ENCODE results near the gene RNF183. TPM values are rescaled to one million over a fixed set of nuclear protein-coding genes. Genes with fewer than 3 reads are reported as not detected.
A peak's percentile ranks its signal among the peaks of the same experiment; 100 is the strongest.
"Not testable (repeated sequence)": the region's sequence is repeated elsewhere in the genome, so short reads cannot be mapped to it uniquely, and the experiment has no call there.

The RNF183 gene
- polyA plus RNA-seq, 10 donors, result 0.12 to 0.18 (median 0.13) TPM; not detected in 7

DNA sequence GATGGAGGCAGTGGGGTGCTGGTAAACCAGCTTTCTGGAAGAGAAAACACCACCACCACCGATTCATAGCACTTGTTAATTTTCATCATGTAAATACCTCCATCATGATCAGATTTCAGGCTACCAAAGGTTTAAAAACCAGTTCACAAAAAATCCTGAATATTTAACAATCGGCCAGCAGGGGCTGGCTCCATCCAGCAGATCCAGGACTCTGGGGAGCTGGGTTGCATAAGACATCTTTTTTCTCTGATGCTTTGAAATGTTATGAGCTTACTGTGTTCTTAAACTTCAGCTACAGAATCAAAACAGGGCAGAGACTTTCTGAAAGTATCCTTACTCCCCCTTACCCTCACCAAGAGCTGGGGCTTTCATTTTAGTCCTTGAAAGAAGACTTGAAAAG, 14.6 kb upstream of the RNF183 start:
- peak in 1 of 3 donors; percentile 29 for DNase-seq

DNA sequence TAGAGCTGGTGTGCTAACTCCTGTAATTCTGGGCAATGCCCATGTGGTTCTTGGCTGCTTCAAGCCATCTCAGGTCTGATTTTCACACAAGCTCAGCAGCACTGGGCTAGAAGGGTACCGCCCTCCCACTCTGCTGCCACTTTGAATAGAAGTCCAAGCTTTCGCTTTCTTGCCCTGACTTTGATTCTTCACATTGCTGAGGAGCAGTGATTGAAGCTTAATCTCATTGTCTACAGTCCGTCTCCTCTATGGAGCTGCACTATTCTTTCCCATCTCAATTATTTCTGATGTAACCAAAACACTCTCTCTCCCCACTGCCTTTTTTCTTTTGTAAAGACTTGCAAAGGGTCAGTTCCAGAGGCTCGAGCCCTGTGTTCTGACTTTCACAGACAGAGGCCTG, 12.9 kb upstream of the RNF183 start:
- DNase-seq, result no peak

DNA sequence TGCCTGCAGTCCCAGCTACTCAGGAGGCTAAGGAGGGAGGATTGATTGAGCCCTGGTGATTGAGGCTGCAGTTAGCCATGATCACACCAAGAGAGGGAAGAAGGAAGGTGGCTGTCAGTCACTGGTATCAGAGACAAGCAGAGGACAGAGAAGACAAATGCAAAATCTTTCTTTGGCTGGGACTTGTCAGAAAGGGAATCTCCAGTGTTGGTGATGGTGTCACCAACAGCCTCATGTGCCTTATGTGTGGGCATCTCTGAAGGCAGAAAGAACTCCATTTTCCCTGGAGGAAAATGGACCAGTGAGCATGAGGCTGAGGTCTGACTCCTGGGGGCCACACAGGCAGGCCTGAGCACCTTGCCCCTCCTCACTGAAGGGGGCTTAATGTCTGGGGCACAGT, 12.1 kb upstream of the RNF183 start:
- no peak for DNase-seq

DNA sequence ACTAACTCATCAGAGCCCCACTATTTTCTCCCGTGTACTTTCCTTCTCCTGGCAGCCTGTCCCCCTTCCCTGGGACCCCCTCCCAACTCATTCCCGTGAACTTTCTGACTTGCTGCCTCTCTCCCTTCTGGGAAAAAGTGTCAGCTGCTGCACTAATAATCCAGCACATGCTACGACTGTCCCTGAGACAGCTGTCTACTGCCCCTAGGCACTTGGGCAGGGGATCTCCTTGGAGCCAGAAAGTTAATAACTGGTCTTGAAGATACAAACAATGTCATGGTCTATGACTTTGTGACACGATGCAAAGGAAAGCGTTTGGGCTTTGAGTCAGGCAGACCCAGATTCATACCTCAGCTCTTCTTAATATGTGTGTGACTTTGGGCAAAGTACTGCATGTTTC, 10.1 kb upstream of the RNF183 start:
- peak; percentile 9 to 26 (median 26) for DNase-seq

DNA sequence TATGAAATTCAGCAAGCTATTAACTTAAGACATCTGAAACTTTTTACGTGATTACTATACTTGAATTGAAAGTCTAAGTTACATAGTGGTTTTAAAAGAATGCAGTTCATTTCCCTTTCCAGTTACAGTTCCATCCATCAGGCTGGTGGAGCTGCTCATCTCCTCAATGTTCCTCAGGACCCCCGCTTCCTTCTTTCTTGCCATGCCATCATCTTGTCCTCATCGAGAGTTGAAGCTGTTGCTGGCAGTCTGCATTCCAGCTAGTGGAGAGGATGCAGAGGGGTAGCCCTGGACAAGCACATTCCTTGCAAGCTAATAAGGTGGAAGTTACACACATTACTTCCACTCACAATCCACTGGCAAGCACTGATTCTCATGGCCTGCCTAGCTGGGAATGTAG, 8.8 kb upstream of the RNF183 start:
- no peak for DNase-seq

DNA sequence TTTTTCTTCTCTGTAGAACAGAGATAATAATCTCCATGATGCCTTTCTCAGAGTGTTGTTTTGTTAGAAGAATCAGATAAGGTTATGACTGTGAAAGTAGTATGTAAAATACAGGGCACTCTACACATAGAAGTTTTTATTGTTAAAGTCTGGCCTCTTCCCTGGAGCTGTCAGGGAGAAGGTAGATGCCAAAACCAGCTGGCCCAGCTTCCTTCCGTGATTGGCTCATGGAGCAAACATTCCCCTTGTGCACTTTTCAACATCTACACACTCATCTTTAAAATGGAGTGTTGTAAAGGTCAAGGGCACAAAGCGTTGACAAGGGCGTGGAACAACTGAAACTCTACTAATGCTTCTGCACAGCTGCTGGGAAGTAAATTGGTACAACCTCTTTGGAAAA, 7.4 kb upstream of the RNF183 start:
- peak in 2 of 3 donors; percentile 2 to 18 for DNase-seq

DNA sequence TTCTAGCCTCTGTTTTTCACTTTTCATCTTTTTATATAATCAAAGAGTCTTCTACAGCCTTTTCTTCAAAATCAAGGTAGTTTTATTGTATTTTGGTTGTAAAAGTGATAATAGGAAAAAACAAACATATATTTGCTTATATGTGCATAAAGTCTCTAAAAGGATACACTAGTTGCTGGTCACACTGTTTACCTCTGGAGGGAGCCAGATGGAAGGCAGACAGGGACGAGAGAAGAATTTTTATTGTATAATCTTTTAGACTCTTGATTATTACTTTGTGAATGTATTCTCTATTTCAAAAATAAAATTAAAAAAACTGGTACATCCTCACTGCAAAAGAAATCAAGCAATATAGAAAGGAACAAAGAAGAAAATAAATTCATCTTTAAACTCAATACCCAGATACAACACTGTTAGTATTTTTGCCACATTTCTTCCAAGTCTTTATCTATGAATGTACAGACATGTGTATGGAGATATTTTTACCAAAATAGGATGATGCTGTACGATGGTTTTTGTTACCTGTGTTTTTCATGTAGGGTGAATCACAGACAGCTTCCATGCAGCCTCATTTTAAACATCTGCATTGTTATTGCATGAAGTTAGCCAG, 6.1 kb upstream of the RNF183 start:
- DNase-seq, result peak; percentile 22 to 57 (median 30)

DNA sequence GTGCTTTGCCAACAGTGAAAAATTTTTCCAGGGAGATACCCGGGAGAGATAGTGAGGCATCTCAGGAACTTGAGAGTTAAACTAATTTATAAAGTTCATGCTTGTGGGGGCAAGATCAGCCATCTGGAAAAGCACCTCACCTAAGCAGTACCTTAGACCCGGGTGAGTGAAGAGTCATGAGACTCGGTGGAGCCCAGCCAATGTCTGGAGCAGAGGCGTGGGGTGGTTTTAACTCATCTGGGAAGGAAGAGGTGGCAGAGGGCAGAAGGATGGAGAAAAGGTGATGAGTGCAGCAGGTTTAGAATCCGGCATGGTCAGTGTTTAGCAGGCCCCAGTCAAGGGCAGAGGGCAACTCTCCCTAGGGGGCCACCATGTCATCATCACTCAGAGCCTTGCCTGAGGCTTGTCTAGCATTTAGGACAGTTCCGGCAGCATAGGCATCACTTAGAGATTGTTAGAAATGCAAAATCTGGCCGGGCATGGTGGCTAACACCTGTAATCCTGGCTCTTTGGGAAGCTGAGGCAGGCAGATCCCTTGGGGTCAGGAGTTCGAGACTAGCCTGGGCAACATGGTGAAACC, 4.3 kb upstream of the RNF183 start:
- DNase-seq, result no peak

DNA sequence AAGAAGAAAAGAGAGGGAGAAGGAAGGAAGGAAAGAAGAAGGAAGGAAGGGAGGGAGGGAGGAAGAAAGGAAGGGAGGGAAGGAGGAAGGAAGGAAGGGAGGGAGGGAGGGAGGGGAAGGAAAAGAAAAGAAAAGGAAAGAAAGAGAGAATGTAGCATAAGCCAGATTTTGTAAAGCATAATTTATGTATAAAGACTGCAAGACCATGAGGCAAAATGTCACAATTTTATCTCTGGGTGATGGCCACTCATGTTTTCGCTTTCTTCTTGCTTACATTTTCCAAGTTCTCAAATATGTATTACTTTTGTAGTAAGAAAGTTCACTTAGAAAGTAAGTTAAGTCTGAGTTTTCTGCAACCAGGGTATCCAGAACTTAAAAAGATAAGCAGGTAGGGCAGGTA, 3.4 kb upstream of the RNF183 start:
- no peak for DNase-seq

DNA sequence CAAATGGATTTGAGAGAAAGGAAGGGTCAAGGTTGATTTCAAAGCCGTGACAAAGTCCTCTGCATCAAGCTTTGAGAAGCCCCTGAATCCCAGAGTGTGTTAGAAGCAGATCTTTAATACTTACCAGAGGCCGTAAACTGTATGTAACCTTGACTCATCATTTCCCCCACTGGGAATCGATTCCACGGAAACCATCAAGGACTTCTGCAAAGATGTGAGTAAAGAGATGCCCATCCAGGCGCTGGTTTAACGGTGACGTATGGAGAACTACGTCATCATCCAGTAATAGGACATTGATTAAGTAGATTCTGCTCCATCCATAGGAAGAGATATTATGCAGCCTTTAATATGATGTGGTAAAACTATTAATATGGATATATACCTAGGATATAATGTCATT, 1.6 kb downstream of the RNF183 start:
- no peak for DNase-seq

DNA sequence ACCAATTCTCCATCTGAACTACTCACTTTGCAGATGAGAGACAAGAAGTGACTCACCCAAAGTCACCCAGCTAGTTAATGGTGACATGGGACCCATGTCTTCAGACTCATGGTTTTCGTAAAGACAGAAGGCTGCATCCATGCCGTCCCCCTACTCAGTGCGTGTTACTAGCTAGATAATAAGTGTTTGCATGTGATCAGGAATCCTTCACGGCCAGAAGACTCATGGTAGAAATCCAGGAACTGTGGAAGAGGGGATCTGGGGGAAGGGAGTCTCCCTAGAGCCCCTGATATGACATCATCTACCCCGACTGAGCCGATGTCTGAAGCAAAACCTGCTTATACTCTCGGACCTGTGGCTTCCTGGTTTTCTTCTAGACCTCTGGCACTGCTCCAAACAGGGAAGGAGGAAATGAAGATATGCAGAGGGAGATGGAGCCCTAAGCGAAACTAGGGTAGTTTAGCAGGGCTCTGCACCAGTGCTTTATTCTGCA, 3.3 kb downstream of the RNF183 start:
- DNase-seq, result peak in 2 of 3 donors; percentile 20 to 51

DNA sequence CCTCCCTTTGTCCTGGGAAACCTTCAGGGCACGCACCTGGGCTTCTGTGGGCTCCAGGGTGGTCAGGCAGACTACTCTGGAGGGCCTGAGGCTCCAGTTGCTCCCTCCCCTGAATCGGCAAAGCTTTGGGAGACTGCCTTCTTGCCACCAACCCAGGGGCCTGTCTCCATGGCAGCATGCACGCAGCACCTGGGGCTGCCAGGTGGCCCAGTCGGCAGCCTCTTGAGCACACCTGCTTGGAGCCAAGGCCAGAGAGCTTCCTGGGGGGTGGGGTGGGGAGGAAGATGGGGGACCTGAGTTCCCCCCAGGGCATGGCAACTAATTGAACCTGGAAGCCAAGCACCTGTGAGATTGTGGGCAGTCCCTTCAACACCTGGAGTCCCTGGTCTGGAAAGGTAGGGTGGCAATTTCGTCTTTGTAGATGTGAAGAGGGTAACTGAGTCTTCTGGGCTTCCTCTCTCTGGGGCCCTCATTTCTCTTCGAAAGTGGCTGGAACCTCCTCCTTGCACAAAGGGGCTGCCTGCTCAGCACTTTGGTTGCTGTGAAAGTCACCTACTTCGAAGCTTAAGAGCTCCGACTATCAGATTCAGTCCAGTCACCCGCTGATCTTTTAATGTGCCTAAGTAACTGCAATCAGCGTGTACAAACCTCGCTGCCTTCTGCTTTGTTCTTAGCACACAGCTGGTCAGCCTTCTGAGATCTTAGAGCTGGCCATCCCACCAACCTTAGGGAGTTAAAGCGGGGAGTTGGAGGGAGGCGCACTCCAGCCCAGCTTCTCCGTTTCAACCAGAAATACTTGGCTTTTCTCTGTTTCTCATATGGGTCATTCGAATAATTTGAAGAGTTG, 4.0 kb downstream of the RNF183 start:
- DNase-seq, result no peak

DNA sequence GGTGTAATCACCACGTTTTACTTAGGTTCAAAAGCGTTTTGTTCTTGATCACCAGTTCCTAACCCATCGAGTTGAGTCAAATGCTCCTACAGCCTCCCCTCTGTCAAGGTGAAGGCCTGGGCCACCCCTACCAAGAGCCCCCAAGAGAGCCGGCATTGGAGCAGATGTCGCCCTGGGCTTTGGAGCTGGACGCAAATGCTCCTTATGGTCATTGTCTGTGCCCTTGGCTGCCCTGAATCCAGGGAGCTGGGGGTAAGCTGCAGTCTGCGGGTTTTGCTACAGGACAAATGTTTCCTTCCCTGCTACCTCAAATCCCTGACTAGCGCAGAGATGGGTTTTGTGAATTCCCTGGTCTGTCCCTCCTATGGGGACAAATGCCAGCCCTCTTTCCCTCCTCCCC, 4.9 kb downstream of the RNF183 start:
- DNase-seq, result no peak

DNA sequence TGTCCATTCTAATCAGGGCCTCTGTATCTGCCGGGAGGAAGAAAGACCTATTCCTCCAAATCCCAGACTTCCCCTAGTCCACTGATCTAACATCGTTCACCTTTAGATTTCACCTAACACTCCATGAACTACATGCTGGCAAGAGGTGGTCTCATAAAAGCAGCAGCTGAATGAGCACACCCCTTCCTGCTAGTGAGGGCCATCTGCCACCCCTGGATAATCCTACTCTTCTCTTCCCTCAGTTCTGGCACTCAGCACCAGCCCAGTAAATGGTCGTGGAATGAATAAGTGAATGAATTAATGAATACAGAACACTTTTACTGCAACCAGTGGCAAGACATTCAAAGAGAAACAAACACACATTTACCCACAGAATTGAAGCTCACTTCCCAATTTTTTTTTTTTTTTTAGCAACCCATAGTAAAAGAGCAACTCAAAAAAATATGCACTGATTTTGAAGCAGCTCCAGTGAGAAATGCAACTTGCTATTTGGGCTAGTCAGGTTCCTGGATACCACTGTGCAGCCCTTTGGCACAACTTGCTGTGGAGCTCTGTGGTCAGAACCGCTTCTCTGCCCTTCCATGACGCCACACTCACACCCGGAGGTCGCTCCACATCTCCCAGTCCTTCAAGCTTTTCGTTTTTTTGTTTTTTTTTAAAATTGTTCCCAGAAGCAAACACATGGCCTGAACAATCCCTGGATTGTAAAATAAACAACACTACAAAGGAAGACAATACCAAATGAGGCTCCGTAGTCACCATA, 6.2 kb downstream of the RNF183 start:
- no peak for DNase-seq

DNA sequence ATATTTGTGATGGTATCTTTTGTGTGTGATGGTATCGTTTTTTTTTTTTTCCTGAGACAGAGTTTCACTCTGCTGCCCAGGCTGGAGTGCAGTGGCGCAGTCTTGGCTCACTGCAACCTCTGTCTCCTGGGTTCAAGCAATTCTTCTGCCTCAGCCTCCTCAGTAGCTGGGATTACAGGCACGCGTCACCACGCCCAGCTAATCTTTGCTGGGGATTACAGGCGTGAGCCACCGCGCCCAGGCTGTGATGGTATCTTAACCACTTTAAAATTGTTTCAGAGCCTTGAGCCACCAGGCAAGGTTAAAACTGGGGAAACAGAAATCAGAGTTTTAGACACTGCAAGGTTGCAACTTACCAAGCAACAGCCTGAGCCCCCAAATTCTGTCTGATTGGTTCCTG, 6.9 kb downstream of the RNF183 start:
- DNase-seq, result not testable (repeated sequence)

DNA sequence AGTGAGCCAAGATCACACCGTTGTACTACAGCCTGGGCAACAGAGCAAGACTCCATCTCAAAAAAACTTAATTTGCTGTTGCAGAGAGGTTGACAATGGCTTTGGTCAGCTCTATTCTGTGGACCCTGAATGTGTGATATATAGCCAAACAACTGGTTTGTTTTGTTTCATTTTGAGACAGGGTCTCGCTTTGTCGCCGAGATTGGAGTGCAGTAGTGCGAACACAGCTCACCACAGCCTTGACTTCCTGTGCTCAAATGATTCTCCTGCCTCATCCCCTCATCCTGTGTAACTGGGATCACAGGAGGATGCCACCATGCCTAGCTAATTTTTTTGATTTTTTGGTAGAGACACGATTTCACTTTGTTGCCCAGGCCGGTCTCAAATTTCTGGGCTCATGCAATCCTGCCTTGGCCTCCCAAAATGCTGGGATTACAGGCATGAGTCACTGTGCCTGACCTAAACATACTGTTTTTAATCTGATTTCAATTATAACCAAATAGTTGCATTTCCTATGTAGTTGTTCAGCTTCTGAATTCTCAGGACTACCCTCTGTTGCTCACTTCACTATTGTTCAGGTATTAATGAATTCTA, 9.8 kb downstream of the RNF183 start:
- no peak for DNase-seq

DNA sequence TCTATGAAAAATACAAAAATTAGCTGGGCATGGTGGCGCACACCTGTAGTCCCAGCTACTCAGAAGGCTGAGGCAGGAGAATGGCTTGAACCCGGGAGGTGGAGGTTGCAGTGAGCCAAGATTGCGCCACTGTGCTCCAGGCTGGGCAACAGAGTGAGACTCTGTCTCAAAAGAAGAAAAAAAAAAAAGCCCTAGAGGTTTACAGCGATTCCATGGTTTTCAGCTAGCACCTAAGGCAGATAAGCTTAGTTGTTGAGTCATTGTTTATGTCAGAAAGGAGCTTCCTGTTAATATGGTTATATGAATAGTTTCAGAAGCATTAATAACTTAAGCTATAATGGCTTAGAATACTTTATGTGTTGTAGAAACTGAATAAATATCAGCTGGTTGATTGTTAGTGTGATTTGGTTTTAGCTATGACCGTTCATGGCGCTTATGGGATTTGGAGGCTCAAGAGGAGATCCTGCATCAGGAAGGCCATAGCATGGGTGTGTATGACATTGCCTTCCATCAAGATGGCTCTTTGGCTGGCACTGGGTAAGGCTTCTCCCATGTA, 13.0 kb downstream of the RNF183 start:
- DNase-seq, result no peak

DNA sequence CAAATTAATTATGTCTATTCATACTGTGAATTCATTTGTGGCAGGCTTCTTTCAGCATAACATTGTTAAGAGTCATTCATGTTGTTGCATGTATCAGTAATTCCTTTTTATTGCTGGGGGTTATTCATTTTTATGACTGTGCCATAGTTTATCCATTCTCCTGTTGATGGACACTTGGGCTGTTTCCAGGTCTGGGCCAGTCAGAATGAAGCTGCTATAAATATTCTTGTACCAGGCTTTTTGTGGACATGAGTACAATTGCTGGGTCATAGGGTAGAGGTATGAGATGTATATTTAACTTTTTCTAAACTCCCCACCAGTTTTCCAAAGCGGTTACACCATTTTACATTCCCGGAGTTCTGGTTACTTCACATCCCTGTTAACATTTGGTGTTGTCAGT, 14.1 kb downstream of the RNF183 start:
- DNase-seq, result no peak

DNA sequence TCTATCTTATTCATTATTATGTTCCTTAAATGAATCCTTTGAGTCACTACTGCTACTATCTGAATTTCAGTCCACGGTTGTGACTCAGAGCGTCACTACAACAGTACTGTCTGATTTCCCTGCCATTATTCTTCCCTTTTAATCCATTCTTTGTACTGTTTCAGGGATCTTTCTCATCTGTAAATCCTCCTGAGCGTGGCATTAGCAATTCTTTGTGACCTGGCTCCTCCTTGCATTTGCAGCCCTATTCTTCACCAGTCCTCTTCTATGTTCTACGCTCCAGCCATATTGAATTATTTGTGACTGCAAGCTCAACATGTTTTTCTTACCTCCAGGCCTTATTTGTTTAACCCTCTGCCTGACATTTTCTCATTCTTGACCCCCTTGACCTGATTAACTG, 21.8 kb downstream of the RNF183 start:
- no peak for DNase-seq

DNA sequence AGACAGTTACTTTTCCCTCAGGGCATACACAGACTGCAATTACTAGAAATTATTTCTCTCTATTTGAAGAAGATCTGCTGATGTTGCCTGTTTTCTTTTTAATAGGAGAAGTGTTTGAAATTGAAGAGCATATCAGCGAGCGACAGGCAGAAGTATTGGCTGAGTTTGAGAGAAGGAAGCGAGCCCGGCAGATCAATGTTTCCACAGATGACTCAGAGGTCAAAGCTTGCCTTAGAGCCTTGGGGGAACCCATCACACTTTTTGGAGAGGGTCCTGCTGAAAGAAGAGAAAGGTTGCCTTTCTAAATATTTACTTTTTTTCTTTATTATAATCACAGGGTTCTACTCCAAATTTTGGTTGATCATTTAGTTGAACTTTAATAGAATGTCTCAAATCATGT, 24.3 kb downstream of the RNF183 start:
- no peak for DNase-seq
